T1000 (cell line): Measurements from ENCODE around the gene METTL2B.
"Not testable (repeated sequence)": the region's sequence is repeated elsewhere in the genome, so short reads cannot be mapped to it uniquely, and the experiment has no call there.

ENCODE experiments used
- DNase-seq: peaks from one replicate; lab custom pipeline; 2025; ENCODE audit warnings: mixed read lengths; lab: John Stamatoyannopoulos, UW

Gene METTL2B

GRCh38 chr7:128455543-128456254 lies 20.8 kb upstream of the METTL2B start, which contains the start of gene HILPDA:
Gene HILPDA, plus strand, starts transcription at chr7:128455878. Its CDS starts 1,391 bp downstream, at chr7:128457269.
- peak; percentile 84 for DNase-seq

- no peak for DNase-seq
Observed at GRCh38 chr7:128456255-128456725, 20.3 kb upstream of the METTL2B start.

GRCh38 chr7:128457385-128457784 lies 19.2 kb upstream of the METTL2B start:
- DNase-seq: not testable (repeated sequence)

GRCh38 chr7:128458956-128459355 lies 17.6 kb upstream of the METTL2B start:
- no peak for DNase-seq

GRCh38 chr7:128459394-128459878 lies 17.1 kb upstream of the METTL2B start:
- DNase-seq: no peak

- DNase-seq: no peak
Observed at GRCh38 chr7:128462460-128462859, 14.1 kb upstream of the METTL2B start.

DNA sequence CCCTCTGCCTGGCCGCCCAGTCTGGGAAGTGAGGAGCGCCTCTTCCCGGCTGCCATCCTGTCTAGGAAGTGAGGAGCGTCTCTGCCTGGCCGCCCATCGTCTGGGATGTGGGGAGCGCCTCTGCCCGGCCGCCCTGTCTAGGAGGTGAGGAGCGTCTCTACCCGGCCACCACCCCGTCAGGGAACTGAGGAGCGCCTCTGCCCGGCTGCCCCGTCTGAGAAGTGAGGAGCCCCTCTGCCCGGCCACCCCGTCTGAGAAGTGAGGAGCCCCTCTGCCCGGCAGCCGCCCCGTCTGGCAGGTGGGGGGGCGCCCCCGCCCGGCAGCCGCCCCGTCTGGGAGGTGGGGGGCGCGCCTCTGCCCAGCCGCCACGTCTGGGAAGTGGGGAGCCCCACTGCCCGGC lies 13.2 kb upstream of the METTL2B start:
- DNase-seq: not testable (repeated sequence)

DNA sequence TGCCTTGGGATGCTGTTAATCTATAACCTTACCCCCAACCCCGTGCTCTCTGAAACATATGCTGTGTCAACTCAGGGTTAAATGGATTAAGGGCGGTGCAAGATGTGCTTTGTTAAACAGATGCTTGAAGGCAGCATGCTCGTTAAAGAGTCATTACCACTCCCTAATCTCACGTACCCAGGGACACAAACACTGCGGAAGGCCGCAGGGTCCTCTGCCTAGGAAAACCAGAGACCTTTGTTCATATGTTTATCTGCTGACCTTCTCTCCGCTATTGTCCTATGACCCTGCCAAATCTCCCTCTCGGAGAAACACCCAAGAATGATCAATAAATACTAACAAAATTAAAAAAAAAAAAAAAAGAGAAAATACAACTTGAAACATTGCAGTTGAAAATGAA lies 12.6 kb upstream of the METTL2B start:
- DNase-seq: not testable (repeated sequence)

DNA sequence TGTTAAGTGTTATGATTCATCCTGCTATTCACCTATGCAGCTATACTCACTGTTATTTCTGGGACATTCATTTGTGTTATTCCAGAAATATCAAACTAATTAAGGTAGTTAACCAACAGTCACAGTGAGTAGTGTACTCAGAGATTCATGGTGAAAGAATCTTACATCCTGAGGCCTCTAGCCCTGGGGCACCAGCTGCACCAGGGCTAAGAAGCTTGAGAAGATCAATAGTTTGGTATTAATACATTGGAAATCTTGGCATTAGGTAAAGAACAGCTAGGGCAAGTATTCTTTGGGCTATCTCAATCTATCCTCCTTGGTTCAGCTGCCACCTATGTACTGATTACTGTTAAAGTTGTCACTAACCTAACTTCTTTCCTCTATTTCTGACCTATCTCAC lies 9.7 kb upstream of the METTL2B start:
- not testable (repeated sequence) for DNase-seq

GRCh38 chr7:128477336-128477690 lies 765 bp downstream of the METTL2B start:
- not testable (repeated sequence) for DNase-seq

GRCh38 chr7:128479082-128479481 lies 2.5 kb downstream of the METTL2B start:
- not testable (repeated sequence) for DNase-seq

DNA sequence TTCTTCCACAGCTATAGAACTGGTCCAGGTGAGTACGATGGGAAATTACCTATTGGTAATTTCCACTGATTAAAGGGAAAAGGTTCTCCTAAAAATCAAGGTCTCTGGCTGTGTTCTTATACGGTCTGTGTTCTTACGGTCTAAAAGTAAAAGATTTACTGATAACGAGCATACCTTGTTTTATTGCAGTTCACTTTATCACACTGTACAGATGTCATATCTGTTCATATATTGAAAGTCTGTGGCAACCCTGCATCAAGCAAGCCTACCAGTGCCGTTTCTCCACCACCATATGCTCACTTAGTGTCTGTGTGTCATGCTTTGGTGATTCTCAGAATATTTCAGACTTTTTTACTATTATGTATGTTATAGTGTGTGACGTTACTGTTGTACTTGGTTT lies 11.6 kb downstream of the METTL2B start:
- DNase-seq: not testable (repeated sequence)

- DNase-seq: no peak
Observed at GRCh38 chr7:128497405-128497804, 20.9 kb downstream of the METTL2B start.

GRCh38 chr7:128505416-128505815 lies 28.9 kb downstream of the METTL2B start:
- not testable (repeated sequence) for DNase-seq

DNA sequence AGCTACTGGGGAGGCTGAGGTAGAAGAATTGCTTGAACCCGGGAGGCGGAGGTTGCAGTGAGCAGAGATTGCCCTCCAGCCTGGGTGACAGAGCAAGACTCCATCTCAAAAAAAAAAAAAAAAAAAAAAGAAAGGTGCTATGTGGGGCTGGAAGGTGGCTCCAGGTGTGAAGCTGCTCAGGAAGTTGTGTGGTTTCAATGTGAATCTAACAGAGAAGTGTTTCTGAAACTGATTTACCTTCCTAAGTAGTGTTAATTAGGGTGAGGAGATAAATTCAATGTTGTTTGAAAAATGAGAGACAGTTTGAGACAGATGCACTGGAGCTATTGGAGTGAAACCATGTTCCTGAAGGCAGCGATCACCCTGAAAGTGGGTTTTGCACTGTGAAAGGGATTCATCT lies 30.3 kb downstream of the METTL2B start:
- not testable (repeated sequence) for DNase-seq

DNA sequence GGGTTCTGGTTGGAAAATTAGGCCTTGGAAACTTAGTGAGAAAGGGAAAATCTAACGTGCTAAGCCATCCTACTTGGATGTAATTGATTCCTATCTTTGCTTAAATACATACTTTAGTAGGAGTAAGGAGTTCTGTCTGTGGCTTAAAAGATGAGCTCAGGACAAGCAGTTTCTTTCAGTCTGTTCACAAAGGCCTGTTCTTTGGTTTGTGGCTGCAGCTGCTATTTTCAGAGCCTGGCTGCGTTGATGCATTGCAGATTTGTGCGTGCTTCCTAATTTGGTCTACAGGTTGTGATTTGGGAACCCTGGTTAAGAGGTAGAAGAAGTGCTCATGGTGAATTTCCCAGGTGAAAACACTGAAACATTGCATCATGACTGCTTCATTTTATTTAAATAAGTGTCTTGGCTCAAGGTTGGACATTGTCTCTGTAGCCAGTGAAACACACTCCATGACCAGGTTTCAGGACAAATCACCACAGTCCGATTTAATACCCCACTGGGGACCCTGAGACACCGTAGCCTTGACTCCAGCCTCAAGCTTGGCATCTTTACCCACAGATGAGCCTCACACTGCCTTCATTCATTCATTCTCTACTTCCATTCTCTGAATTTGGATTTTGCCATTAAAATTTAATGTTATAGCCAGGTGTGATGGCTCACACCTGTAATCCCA lies 30.9 kb downstream of the METTL2B start:
- DNase-seq: not testable (repeated sequence)

GRCh38 chr7:128511692-128512091 lies 35.1 kb downstream of the METTL2B start:
- DNase-seq: not testable (repeated sequence)

GRCh38 chr7:128515232-128515631 lies 38.7 kb downstream of the METTL2B start:
- DNase-seq: not testable (repeated sequence)

DNA sequence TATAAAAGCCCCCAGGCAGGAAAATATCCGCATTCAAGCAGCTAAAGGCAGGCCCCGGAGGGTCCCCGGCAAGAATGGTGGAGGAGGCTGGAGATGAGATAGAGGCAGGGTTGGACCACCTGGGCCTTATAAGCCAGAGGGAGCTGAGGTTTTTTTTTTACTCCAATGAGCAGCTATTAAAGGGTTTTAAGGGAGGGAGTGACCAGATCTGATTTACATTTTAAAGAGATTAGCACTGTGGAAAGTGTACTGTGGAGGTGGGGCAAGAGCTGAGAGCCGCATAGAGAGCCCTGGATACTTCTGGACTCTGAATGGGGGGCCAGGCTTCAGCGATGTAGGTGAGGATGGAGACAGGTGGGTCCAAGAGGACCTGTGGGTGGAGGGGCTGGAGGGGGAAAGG lies 40.5 kb downstream of the METTL2B start:
- DNase-seq: not testable (repeated sequence)

- DNase-seq: peak; percentile 1
Observed at GRCh38 chr7:128523226-128523931, 46.8 kb downstream of the METTL2B start.

GRCh38 chr7:128523932-128524524 lies 47.5 kb downstream of the METTL2B start:
- DNase-seq: not testable (repeated sequence)

DNA sequence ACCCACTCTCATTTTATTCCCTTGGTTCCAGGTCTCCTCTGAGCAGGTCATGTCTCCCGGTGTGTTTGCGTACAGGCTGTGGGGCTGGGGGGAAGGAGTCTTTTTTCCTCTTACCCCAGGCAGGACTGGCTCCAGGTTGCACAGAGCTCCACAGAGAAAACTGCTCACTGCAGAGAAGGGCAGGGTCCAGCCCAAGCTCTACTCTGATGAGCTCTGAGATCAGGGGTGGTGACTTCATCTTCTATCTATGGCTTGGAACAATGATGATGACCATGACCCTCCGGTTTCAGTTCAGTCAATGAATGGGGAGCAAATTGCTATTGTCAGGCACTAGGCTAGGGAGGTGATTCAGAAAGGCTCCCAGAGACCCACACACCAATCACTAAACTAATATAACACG lies 49.0 kb downstream of the METTL2B start:
- not testable (repeated sequence) for DNase-seq
